Right lobe of liver (tissue), 6 donors: Measurements from ENCODE around the gene ITPK1. TPM values are rescaled to one million over a fixed set of nuclear protein-coding genes. Genes with fewer than 3 reads are reported as not detected.
A peak's percentile ranks its signal among the peaks of the same experiment; 100 is the strongest.

Experiments used
- ATAC-seq, 4 donors: fragments of 200-7000 bp; cut with Tn5 transposase; one replicate each; pipeline ENCODE4 v1.9.1; 2020; ENCODE audit warnings: mild to moderate bottlenecking in 4 of 4, moderate library complexity in 4 of 4
- DNase-seq, 3 donors: peaks; one replicate each; pipeline ENCODE4 v3.0.0-alpha.2; 2020
- H3K27ac ChIP-seq, 3 donors: fragments of 200-600 bp; one replicate each; pipeline ENCODE4 v1.8.0; 2022
- H3K27me3 ChIP-seq, 2 donors: fragments of 200-600 bp; one replicate each; pipeline ENCODE4 v1.8.0; 2022
- H3K36me3 ChIP-seq, 4 donors: fragments of 200-600 bp; sonication (generic) in 1 of 4; one replicate each; pipeline versions ENCODE4 v1.5.1 to v1.8.0; 2017 to 2022; ENCODE audit warnings: control low read depth in 1 of 4
- H3K4me1 ChIP-seq, 4 donors: fragments of 200-600 bp; sonication (generic) in 1 of 4; one replicate each; pipeline versions ENCODE4 v1.5.1 to v1.8.0; 2017 to 2022; ENCODE audit warnings: control low read depth in 1 of 4
- H3K4me3 ChIP-seq, 3 donors: fragments of 200-600 bp; one replicate each; pipeline ENCODE4 v1.8.0; 2022
- H3K9me3 ChIP-seq, 4 donors: fragments of 200-600 bp; sonication (generic) in 1 of 4; one replicate each; pipeline versions ENCODE4 v1.5.1 to v1.8.0; 2017 to 2022; ENCODE audit warnings: control low read depth in 1 of 4
- POLR2A ChIP-seq: fragments of 450-650 bp; IDR thresholded peaks from one replicate; pipeline ENCODE4 v1.6.1; 2017; ENCODE audit warnings: antibody characterized with exemption, mild to moderate bottlenecking
- WGBS: methylation state at CpG from one replicate; pipeline ENCODE4 v1.1.6; 2018; ENCODE audit warnings: low coverage, low lambda C conversion rate; ENCODE audit not compliant: insufficient coverage; ENCODE audit errors: missing lambda C conversion rate; 5-methylcytosine and 5-hydroxymethylcytosine counted together
- intact Hi-C, 2 donors: fragments of 100-400 bp; cut with DNase I; formaldehyde crosslinking; loops; one replicate each; pipeline versions ENCODE4 v1.11.2 to v1.14.1; 2022
- total RNA-seq, 6 experiments: library from RNA; depleted of rRNA in 2 of 6; stranded (reverse); fragments of >200 nt in 2 of 6; fragmentation: NEBNext Ultra II Directional in 3 of 6; extraction: Animal tissue kit (Norgen Biotek cat#: 25700) in 3 of 6; gene quantifications; one replicate each; pipeline versions ENCODE4 v1.1.0 to v1.2.4, GENCODE V29; 2016 to 2023
- TF ChIP-seq, protein P1 (sequence below), 4 donors: fragments of 200-600 bp in 3 of 4; fragments of 450-650 bp in 1 of 4; IDR thresholded peaks; one replicate each; pipeline versions ENCODE4 v1.5.1 to v1.8.0; 2016 to 2022; ENCODE audit warnings: antibody characterized with exemption in 4 of 4, mild to moderate bottlenecking in 2 of 4
- donor health status: DM: no; HTN: yes; CAD: no.
- donor health status: DM: no; HTN: no; CAD: no.
- donor health status: DM: no; HTN: no; CAD: no.
- donor health status: DM: no; HTN: yes; CAD: no.
- donor health status: DM: no; HTN: yes; CAD: no.

Gene ITPK1
- total RNA-seq, 6 experiments from 2014 or later, result 28.4 to 61.0 (median 40.0) TPM

- Histone ChIP-seq H3K4me1 (peaks cover 0 to 11% (median 5%) of the 10 kb centered on the region in 4 donors), H3K27ac (no peak overlapping the region), H3K4me3 (no peak overlapping the region), H3K9me3 (no peaks in the 10 kb centered on the region), H3K36me3 (no peaks in the 10 kb centered on the region), H3K27me3 (no peaks in the 10 kb centered on the region)
- intact Hi-C loops, result loop anchor here in 1 of 2 donors (10.0 kb wide), 1 partner anchor 55 kb away; no protein-coding TSS in a partner anchor
- 32% methylated on average over 6 of the region's 12 CpGs for WGBS
- DNase-seq (peak in 1 of 3 donors; percentile 64), ATAC-seq (peak; percentile 32 to 71 (median 51))
- TF ChIP-seq, protein P1, sequence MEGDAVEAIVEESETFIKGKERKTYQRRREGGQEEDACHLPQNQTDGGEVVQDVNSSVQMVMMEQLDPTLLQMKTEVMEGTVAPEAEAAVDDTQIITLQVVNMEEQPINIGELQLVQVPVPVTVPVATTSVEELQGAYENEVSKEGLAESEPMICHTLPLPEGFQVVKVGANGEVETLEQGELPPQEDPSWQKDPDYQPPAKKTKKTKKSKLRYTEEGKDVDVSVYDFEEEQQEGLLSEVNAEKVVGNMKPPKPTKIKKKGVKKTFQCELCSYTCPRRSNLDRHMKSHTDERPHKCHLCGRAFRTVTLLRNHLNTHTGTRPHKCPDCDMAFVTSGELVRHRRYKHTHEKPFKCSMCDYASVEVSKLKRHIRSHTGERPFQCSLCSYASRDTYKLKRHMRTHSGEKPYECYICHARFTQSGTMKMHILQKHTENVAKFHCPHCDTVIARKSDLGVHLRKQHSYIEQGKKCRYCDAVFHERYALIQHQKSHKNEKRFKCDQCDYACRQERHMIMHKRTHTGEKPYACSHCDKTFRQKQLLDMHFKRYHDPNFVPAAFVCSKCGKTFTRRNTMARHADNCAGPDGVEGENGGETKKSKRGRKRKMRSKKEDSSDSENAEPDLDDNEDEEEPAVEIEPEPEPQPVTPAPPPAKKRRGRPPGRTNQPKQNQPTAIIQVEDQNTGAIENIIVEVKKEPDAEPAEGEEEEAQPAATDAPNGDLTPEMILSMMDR (IDR thresholded peaks at IDR 0.05), result no peak
- no peak for TF ChIP-seq POLR2A
Observed at GRCh38 chr14:92939699-92940098, 176.0 kb downstream of the ITPK1 start.

GRCh38 chr14:92938890-92939671 is 176.6 kb downstream of the ITPK1 start:
- no peaks in the 10 kb centered on the region for H3K36me3 ChIP-seq
- H3K4me3 ChIP-seq, result no peak overlapping the region
- H3K27ac ChIP-seq, result no peak overlapping the region
- intact Hi-C loops, result no loop called here
- peak in 1 of 4 donors; percentile 7 for ATAC-seq
- 81% methylated on average over 6 of the region's 27 CpGs for WGBS
- peaks cover 0 to 11% (median 5%) of the 10 kb centered on the region in 4 donors for H3K4me1 ChIP-seq
- TF ChIP-seq, protein P1 (IDR thresholded peaks at IDR 0.05), result no peak
- no peak for TF ChIP-seq POLR2A
- no peaks in the 10 kb centered on the region for H3K9me3 ChIP-seq
- no peak for DNase-seq
- H3K27me3 ChIP-seq, result no peaks in the 10 kb centered on the region

DNA sequence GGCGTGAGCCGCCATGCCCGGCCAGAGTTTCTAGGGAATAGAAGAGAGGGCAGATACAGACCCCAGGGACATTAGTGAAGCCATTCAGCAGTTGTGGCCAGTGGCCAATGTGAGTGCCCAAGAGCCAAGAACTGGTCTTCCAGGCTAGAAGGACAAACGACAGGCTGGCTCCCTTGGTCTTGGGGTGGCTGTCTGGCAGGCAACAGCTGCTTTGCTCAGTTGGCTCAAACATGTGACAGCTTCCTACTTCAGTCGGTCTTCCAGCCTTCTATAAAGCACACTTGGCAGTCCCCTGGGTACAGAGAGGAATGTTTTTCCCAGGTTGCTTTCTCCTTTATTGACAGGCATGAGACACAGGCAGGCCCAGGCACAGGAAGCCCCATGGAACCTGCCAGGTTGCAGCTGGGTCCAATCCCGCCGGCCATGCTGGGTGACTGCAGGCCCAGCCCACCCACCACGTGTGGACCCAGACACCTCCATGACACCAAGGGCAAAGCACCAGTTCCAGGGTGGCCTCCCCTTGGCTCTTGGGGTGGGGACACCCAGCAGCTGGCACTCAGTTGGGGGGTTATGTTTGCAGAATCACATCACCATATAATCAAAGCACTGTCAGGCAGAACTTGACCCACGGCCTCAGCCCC is 177.4 kb downstream of the ITPK1 start:
- DNase-seq (no peak), ATAC-seq (no peak)
- no peaks in the 10 kb centered on the region for H3K9me3 ChIP-seq
- no peak overlapping the region for H3K27ac ChIP-seq
- intact Hi-C loops, result no loop called here
- TF ChIP-seq, protein P1 (IDR thresholded peaks at IDR 0.05), result no peak
- no peak for TF ChIP-seq POLR2A
- 40% methylated on average over 1 of the region's 9 CpGs for WGBS
- H3K27me3 ChIP-seq, result no peaks in the 10 kb centered on the region
- peaks cover 0 to 11% (median 5%) of the 10 kb centered on the region in 4 donors for H3K4me1 ChIP-seq
- no peaks in the 10 kb centered on the region for H3K36me3 ChIP-seq
- no peak overlapping the region for H3K4me3 ChIP-seq

DNA sequence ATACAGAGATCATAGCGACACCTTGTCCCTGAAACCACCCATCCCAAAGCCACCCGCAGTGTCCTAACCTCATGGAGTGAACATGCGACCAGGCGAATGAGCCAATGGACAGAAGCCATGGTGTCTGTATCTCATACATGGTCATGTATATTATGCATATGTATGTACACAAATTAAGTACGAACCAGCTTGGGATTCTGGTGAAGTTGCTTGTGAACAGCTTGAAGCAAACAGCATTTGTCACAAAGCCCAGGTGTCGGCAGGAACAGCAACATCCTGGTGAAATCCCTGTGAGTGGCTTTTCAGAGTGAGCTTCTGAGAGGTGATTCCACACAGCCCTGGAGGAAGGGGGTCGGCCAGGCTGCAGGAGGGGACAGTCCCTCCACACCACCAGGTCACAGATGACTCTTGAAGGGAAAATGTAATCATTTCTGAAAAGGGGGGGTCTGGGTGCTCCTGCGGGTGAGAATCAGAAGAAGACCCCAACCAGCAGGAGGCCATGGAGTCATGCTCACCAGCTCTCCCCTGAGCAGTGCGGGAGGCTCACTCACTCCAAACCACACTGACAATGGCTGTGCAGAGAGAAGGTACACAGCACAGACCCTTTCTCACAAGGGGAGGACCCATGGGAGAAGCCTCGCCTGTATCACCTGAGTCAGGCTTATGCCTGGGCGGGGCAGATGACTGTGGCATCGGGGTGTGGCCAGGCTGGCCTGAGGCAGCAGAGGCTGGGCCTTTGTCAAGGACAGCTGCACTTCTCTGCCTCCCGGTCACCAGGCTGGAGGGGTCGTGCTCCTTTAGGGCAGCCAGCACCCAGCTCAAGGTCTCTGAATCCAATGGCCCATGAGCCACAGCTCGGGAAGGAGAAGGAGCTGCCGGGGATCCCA is 178.4 kb downstream of the ITPK1 start:
- TF ChIP-seq POLR2A, result no peak
- TF ChIP-seq, protein P1 (IDR thresholded peaks at IDR 0.05), result no peak
- ATAC-seq, result no peak
- no peak for DNase-seq
- no peaks in the 10 kb centered on the region for H3K36me3 ChIP-seq
- H3K27me3 ChIP-seq, result no peaks in the 10 kb centered on the region
- no peaks in the 10 kb centered on the region for H3K9me3 ChIP-seq
- H3K4me3 ChIP-seq, result no peak overlapping the region
- intact Hi-C loops, result no loop called here
- peaks cover 0 to 11% (median 5%) of the 10 kb centered on the region in 4 donors for H3K4me1 ChIP-seq
- no peak overlapping the region for H3K27ac ChIP-seq
- 100% methylated on average over 4 of the region's 16 CpGs for WGBS
